Stimulated activated CD4-positive, alpha-beta T cell treated with anti-CD3 and anti-CD28 coated beads, Interleukin-4, amount 100 ng/mL, for 1 hour (primary cell): ENCODE results near the gene PLPP6.
"Not testable (repeated sequence)": the region's sequence is repeated elsewhere in the genome, so short reads cannot be mapped to it uniquely, and the experiment has no call there.

Experiments used
- DNase-seq: peaks from one replicate; pipeline ENCODE4 v3.0.0-alpha.2; 2020

PLPP6 gene

GRCh38 chr9:4662108-4662988 lies at the start of gene PLPP6:
Gene PLPP6, plus strand, starts transcription at chr9:4662294. Its CDS starts 82 bp downstream, at chr9:4662376.
- peak; percentile 72 for DNase-seq

DNA sequence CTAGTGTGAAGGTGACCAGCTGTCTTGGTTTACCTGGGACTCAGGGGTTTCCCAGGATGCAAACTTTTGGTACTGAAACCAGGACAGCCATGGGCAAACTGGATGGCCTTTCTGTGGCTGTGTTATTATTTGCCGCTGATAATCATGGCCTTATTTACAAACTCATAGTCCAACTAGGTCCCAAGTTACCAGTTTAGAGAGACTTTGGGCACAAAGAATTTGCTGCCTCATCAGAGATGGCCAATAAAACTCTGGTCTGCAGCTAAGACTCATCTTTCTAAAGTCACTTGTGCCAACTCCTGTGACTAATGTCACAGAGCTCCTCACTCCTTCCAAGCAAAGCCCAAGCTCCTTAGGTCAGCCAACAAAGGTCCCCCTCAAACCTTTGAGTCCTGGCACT lies 47.5 kb upstream of the PLPP6 start:
- no peak for DNase-seq

- no peak for DNase-seq
Measured at GRCh38 chr9:4615251-4615650, 46.8 kb upstream of the PLPP6 start.

- no peak for DNase-seq
Measured at GRCh38 chr9:4615778-4616177, 46.3 kb upstream of the PLPP6 start.

DNA sequence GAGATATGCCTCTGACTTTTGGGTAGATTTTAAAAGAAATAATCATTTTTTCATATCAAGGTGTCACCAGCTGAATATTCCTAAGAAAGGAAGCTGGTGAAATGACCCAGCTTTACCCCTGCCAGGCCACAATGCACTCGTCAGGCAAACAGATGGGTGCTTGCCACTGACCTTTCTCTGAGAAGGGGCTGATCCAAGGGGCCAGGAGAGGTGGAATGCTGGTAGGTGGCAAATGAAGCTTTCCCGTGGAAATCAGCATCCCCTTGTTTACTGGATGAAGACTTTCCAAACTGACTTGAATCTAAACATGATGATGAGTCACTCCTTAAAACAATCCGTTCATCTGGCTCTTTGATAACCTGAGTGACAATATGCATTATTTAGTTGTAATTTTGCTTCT lies 44.3 kb upstream of the PLPP6 start:
- DNase-seq, result no peak

DNA sequence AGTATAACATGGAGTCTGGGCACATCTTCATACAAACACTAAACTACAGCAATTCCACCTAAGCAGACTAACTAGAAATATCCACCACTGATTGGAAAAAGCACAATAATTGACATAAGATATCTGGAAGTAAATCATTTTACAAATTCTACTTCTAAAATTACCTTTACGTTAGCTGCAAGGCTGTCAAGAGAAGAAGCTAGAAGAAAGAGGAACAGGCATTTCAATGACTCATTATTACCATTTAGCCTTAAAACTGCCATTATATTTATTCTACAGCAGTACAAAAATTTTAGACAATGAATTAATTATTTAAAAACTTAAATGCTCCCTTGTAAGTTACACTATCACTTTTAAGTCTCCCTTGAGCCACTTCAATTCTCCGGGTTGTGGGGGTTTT lies 43.4 kb upstream of the PLPP6 start:
- no peak for DNase-seq

DNA sequence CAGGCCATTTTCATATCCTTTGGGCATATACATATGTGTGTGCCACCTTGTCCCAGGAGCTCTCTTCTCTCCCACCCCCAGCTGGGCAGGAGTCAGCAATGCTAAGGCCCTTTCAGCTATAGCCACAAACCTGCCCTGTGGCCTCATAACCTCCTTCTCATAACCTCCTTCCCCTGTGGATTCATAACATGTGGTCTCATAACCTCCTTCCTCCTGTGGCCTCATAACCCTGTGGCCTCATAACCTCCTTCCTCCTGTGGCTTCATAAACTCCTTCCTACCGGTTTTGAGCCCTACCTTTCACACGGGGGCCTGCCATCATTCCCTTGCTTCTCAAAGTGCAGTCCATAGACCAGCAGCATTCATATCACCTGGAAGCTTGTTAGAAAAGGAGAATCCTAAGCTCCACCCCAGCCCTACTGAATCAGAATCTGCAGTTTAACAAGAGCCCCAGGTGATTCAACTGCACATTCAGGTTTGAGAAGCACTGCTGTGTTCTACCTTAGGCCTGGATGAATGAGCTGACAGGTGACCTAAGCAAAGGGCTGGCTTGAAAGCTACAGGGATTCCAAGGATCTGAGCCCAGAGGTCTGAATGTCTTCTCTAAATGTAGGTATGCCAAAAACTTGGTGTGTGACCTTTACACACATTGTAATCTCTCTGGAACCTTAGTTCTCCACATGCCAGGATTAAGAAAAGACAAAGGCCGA lies 41.9 kb upstream of the PLPP6 start:
- no peak for DNase-seq

DNA sequence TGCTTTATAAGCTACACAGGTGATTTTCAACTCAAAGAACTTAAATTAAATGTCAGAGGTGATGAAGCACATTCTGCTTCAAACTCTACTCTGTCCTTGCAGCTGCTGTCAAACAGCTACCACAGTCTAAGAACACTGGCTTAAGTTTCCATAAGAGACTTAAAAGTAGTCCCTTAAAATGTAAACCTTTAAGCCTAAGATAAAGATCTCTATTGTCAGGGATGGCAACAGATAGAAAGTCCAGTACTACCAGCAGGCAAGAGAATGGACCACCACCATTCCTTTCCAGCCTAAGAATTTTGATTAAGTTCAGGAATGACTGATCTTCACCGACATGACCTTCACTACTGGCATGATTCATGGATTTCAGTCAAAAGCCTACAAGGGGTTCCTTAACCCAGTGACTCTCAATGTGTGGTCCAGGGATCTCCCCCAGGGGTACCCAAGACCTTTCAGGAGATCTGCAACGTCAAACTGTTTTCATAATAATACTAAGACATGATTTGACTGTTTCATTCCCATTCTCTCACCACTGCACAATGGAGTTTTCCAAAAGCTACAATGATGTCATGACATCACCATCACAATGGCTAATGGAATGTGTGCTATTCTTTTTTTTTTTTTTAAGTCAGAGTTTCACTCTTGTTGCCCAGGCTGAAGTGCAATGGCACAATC lies 41.1 kb upstream of the PLPP6 start:
- DNase-seq, result no peak

- no peak for DNase-seq
Measured at GRCh38 chr9:4622016-4622415, 40.1 kb upstream of the PLPP6 start.

DNA sequence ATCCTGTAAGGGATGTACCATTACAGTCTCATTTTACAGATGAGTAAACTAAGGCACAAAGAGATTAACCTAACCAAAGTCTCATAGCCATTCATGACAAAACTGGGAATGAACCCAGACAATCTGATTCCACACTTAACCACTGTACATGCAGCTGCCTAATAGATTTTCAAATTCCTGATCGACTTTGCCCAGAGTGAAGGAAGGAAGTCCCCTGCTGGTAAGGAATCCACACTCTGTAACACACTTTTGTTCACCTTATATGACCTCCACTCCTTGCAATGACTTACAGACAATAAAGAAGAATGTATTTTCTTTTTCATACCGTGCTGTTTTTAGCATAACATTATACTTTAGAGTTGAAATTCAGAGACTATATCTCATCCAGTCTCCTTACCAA lies 31.3 kb upstream of the PLPP6 start:
- DNase-seq, result no peak

DNA sequence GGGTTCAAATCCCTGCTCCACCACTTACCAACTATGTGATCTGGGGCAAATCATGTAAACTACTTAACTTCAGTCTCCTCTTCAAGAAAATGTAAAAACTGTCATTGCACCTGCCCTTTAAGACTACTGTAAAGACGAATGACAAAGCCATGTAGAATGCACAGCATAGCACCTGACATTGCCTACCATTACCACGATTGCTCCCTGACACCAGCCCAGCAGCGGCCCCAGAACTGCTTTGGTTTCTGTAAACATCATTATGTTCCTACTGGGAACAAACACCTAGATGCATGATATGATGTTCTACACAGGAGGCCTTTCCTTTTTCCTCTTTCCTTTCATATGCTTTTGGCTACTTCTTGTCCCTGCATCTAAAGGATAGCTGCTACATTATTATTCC lies 23.1 kb upstream of the PLPP6 start:
- no peak for DNase-seq

GRCh38 chr9:4639420-4639819 lies 22.7 kb upstream of the PLPP6 start:
- DNase-seq, result no peak

DNA sequence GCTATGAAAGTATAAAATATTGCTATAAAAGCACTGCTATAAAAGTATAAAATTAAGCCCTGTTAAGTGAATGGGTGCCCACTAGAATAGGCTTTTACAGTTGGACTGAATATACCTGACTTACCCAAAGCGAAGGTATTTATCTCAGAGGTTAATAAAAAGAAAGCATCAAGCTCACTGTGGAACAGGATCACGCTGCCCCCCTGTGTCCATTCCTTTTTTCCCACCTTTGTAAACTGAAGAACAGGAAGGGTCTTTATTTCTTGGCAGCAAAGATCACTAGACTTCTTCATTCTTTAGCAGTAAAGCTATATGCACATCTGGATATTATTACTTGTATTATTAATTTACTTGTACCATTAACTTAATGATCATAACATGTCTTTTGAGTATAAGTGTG lies 22.1 kb upstream of the PLPP6 start:
- DNase-seq, result peak; percentile 12

DNA sequence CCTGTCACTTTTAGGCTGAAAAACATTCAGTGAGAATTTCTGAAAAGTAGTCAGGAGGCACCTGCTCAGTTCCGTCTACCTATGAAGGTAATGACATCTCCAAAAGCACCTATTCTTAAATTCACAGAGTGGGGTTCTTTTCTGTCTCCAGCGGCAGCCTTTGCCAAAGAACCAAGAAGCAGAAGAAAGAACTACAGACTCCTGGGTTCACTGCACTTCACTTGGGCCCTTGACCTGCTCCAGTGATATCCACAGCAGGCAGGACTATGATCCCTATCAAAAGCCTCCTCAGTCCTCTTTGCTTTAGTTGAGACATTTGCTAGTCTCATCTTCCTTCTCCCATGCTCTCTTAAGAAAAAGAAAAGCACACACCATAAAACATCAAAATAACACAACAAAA lies 19.7 kb upstream of the PLPP6 start:
- no peak for DNase-seq

DNA sequence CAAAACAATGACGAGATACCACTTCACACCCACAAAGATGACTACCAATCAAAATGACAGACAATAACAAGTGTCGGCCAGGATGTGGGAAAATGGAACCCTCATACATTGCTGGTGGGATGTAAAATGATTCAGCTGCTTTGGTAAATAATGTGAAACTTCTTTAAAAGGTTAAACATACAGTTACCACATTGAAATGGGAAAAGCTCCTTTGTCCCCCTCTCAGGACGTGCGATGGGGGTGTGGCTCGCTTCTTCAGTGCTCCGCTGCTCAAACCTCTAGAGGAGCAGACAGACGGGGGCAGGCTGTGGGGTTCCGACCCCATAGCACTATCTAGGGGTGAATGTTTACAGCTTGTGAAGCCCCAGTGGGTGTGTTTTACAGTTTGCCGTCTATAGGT lies 8.0 kb upstream of the PLPP6 start:
- no peak for DNase-seq

DNA sequence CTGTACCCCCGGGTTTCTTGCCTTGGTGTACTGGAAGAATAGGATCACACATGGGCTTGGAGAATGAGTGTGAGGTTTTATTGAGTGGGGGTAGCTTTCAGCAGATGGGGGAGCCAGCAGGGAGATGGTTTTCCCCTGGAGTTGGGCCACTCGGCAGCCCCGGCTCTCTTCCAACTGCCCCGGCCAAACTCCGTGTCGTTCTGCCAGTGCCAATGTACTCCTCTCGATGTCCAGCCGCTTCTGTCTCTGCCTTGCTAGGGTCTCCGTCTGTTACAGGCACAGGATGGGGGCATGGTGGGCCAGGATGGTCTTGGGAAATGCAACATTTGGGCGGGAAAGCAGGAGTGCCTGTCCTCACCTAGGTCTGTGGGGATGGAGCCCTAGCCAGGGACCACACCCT lies 7.6 kb upstream of the PLPP6 start:
- no peak for DNase-seq

GRCh38 chr9:4656196-4656595 lies 5.9 kb upstream of the PLPP6 start:
- DNase-seq, result not testable (repeated sequence)

DNA sequence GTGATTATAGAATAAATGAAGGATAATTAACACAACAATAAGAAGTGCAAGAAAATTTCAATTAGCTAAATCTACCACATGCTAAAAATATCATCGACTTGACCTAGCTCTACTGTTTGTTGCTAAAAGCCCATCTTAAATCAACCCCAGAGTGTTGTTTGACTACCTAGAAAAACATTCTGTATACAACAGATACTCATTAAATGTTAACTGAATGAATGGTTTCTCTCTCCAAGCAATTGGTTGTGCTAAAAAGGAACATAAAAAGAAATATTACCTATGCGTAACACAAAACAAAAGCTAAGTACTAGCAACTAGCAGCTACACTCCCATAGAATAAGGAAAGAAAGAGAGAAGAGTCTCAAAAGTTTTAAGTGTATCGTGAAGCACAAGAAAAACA lies 5.5 kb upstream of the PLPP6 start:
- DNase-seq, result no peak

DNA sequence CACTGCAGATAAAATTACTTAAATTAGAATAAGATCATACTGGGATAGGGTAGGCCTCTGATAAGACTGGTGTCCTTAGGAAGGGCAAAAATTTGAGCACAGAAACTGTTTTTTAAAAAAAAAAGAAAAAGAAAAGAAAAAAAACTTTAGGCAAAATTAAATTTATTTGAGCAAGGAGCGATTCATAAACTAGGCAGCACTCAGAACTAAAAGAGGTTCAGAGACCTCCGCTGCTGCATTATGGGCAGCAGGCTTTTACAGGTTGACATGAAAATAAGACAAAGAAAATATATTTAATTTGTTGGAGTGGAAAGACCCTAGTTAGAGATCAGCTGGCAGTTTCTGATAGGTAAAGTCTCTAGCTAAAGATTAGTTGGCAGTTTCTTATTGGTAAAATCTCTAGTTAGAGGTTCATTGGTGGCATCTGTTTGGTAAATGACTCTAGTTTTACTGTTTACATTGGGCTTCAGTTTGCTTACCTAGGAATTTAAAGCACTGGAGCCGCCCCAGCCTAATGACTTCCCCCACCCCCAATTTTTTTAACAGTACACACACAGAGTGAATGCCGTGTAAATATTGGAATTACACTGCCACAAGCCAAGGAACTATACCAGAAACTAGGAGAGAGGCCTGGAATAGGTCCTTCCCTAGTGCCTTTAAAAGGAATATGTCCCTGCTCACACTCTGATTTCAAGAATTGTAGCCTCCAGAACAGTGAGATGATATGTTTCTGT lies 4.5 kb upstream of the PLPP6 start:
- no peak for DNase-seq

DNA sequence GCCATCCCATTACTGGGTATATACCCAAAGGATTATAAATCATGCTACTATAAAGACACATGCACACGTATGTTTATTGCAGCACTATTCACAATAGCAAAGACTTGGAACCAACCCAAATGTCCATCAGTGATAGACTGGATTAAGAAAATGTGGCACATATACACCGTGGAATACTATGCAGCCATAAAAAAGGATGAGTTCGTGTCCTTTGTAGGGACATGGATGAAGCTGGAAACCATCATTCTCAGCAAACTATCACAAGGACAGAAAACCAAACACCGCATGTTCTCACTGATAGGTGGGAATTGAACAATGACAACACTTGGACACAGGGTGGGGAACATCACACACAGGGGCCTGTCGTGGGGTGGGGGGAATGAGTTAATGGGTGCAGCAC lies 1.4 kb upstream of the PLPP6 start:
- not testable (repeated sequence) for DNase-seq

- DNase-seq, result no peak
Measured at GRCh38 chr9:4661165-4661564, 929 bp upstream of the PLPP6 start.

DNA sequence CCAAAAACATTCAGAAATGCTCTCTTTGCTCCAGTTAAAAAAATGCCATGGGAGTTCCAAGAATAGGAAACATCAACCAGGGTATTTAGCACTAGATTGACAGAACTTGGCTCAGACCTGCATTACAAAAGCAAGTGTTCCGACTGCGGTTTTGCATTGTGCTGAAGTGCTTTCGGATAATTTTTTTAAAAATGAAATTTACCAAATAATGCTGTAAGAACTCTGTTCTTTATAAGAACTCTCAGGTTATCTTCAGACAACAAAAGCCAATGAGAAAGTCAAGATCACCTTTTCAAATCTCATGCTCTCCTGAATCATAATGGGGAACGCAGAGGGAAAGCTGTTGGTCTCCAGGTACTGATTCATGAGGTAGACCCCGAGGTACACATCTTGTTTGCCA lies 483 bp upstream of the PLPP6 start:
- no peak for DNase-seq
